ENCODE data around the gene PARD3.
"Not testable (repeated sequence)": the region's sequence is repeated elsewhere in the genome, so short reads cannot be mapped to it uniquely, and the experiment has no call there.

PARD3 gene

GRCh38 chr10:34762603-34763299 lies 52.3 kb downstream of the PARD3 start:
- no peak for DNase-seq

- no peak for DNase-seq
These were observed 52.9 kb downstream of the PARD3 start for GRCh38 chr10:34762156-34762555.

- no peak for DNase-seq
These were observed 53.6 kb downstream of the PARD3 start for GRCh38 chr10:34761453-34761852.

- DNase-seq = no peak
These were observed 54.5 kb downstream of the PARD3 start for GRCh38 chr10:34760606-34761005.

- no peak for DNase-seq
These were observed 55.3 kb downstream of the PARD3 start for GRCh38 chr10:34759837-34760215.

- no peak for DNase-seq
These were observed 55.8 kb downstream of the PARD3 start for GRCh38 chr10:34759161-34759836.

GRCh38 chr10:34758447-34758996 lies 56.6 kb downstream of the PARD3 start:
- DNase-seq = no peak

GRCh38 chr10:34757933-34758332 lies 57.2 kb downstream of the PARD3 start:
- no peak for DNase-seq

GRCh38 chr10:34757181-34757580 lies 57.9 kb downstream of the PARD3 start:
- DNase-seq = not testable (repeated sequence)

GRCh38 chr10:34756584-34756983 lies 58.5 kb downstream of the PARD3 start:
- no peak for DNase-seq

- no peak for DNase-seq
These were observed 61.9 kb downstream of the PARD3 start for GRCh38 chr10:34753014-34753757.

- DNase-seq = no peak
These were observed 63.8 kb downstream of the PARD3 start for GRCh38 chr10:34751272-34751671.

GRCh38 chr10:34750795-34751194 lies 64.3 kb downstream of the PARD3 start:
- not testable (repeated sequence) for DNase-seq

GRCh38 chr10:34748767-34749166 lies 66.3 kb downstream of the PARD3 start:
- DNase-seq = no peak

GRCh38 chr10:34748357-34748756 lies 66.7 kb downstream of the PARD3 start:
- no peak for DNase-seq

- no peak for DNase-seq
These were observed 69.0 kb downstream of the PARD3 start for GRCh38 chr10:34746094-34746493.

GRCh38 chr10:34745244-34745643 lies 69.9 kb downstream of the PARD3 start:
- no peak for DNase-seq

GRCh38 chr10:34744590-34744989 lies 70.5 kb downstream of the PARD3 start:
- no peak for DNase-seq

- peak; percentile 35 for DNase-seq
These were observed 71.3 kb downstream of the PARD3 start for GRCh38 chr10:34743814-34744213.

- no peak for DNase-seq
These were observed 72.6 kb downstream of the PARD3 start for GRCh38 chr10:34742456-34742855.

- not testable (repeated sequence) for DNase-seq
These were observed 74.0 kb downstream of the PARD3 start for GRCh38 chr10:34741087-34741486.

- DNase-seq = peak; percentile 44
These were observed 74.8 kb downstream of the PARD3 start for GRCh38 chr10:34740321-34740720.

- peak; percentile 88 for DNase-seq
These were observed 75.2 kb downstream of the PARD3 start for GRCh38 chr10:34739915-34740314.

- no peak for DNase-seq
These were observed 77.3 kb downstream of the PARD3 start for GRCh38 chr10:34737772-34738169.

All from NCI-H2171 (cell line).